Measurements from ENCODE around the gene ARX. TPM values are rescaled to one million over a fixed set of nuclear protein-coding genes. Genes with fewer than 3 reads are reported as not detected.

The ARX gene
- total and polyA plus RNA-seq, 9 donors = 21.8 to 152 (median 78.0) TPM

- no peak for DNase-seq
- no peaks in the 10 kb centered on the region for H3K4me1 ChIP-seq (ENCODE audit: insufficient read depth)
- no peak overlapping the region for H3K27ac ChIP-seq
- intact Hi-C loops (cut with DNase I) = no loop called here
- no peaks in the 10 kb centered on the region for H3K36me3 ChIP-seq
- WGBS, 3 donors = 84 to 86% (median 86%) methylated on average over 16 of the region's 16 CpGs
- no peaks in the 10 kb centered on the region for H3K9me3 ChIP-seq
- no peak overlapping the region for H3K4me3 ChIP-seq
- no peaks in the 10 kb centered on the region for H3K27me3 ChIP-seq
- no peak for TF ChIP-seq CTCF (IDR thresholded peaks at IDR 0.05)
- no peak for TF ChIP-seq EP300 (IDR thresholded peaks at IDR 0.05)
- no peak for TF ChIP-seq POLR2A (IDR thresholded peaks at IDR 0.05)
Observed at GRCh38 chrX:25029288-25029825, 13.6 kb upstream of the ARX start.

- H3K4me1 ChIP-seq (ENCODE audit: insufficient read depth) = no peaks in the 10 kb centered on the region
- H3K27me3 ChIP-seq = no peaks in the 10 kb centered on the region
- DNase-seq = no peak
- no peak overlapping the region for H3K27ac ChIP-seq
- H3K9me3 ChIP-seq = no peaks in the 10 kb centered on the region
- 67 to 73% (median 70%) methylated on average over 7 of the region's 7 CpGs for WGBS, 3 donors
- intact Hi-C loops (cut with DNase I) = no loop called here
- no peaks in the 10 kb centered on the region for H3K36me3 ChIP-seq
- no peak overlapping the region for H3K4me3 ChIP-seq
- TF ChIP-seq CTCF (IDR thresholded peaks at IDR 0.05) (no peak), EP300 (IDR thresholded peaks at IDR 0.05) (no peak), POLR2A (IDR thresholded peaks at IDR 0.05) (no peak)
Observed at GRCh38 chrX:25028726-25029125, 13.0 kb upstream of the ARX start.

- no peak overlapping the region for H3K4me3 ChIP-seq
- H3K4me1 ChIP-seq (ENCODE audit: insufficient read depth) = no peaks in the 10 kb centered on the region
- TF ChIP-seq EP300 (IDR thresholded peaks at IDR 0.05) (no peak), CTCF (IDR thresholded peaks at IDR 0.05) (no peak), POLR2A (IDR thresholded peaks at IDR 0.05) (no peak)
- H3K36me3 ChIP-seq = no peaks in the 10 kb centered on the region
- no peak for DNase-seq
- H3K27me3 ChIP-seq = no peaks in the 10 kb centered on the region
- H3K27ac ChIP-seq = no peak overlapping the region
- 48 to 53% (median 51%) methylated on average over 6 of the region's 6 CpGs for WGBS, 3 donors
- H3K9me3 ChIP-seq = no peaks in the 10 kb centered on the region
- intact Hi-C loops (cut with DNase I) = no loop called here
Observed at GRCh38 chrX:25026576-25026975, 10.8 kb upstream of the ARX start.

DNA sequence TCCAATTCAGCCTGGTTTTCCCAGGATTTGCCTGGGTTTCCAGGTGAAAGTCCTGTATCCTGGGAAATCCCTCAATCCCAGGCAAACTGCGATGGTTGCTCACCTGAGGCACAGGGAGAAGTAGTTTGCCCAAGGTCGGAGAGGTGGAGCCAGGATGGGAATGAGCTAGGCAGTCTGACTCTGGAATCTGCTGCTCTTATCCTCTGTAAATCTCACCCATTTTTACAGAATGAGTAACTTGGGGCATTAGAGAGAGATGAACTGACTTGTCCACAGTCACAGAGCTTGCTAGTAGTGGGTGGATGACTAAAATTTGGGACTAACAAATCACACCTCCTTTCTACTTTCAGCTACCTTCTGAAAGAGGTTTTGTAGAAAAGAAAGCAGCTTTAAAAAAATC is 9.8 kb upstream of the ARX start:
- TF ChIP-seq POLR2A (IDR thresholded peaks at IDR 0.05) (no peak), EP300 (IDR thresholded peaks at IDR 0.05) (no peak), CTCF (IDR thresholded peaks at IDR 0.05) (no peak)
- Histone ChIP-seq H3K9me3 (no peaks in the 10 kb centered on the region), H3K4me3 (no peak overlapping the region), H3K27ac (no peak overlapping the region), H3K27me3 (no peaks in the 10 kb centered on the region), H3K4me1 (ENCODE audit: insufficient read depth) (no peaks in the 10 kb centered on the region), H3K36me3 (no peaks in the 10 kb centered on the region)
- DNase-seq = no peak
- intact Hi-C loops (cut with DNase I) = no loop called here
- 81 to 90% (median 83%) methylated on average over 2 of the region's 2 CpGs for WGBS, 3 donors

All from ovary (tissue), 9 donors.